Measurements from ENCODE around the gene LRRN4CL.
"Not testable (repeated sequence)": the region's sequence is repeated elsewhere in the genome, so short reads cannot be mapped to it uniquely, and the experiment has no call there.

Gene LRRN4CL

GRCh38 chr11:62710001-62710345 is 20.6 kb upstream of the LRRN4CL start:
- DNase-seq (ENCODE audit: low read depth in 1 of 2, low spot score in 1 of 2), result peak in 1 of 2 donors; percentile 10

GRCh38 chr11:62709247-62710000 is 20.1 kb upstream of the LRRN4CL start:
- DNase-seq (ENCODE audit: low read depth in 1 of 2, low spot score in 1 of 2), result peak; percentile 85 to 93

GRCh38 chr11:62708793-62709192 is 19.5 kb upstream of the LRRN4CL start:
- DNase-seq (ENCODE audit: low read depth in 1 of 2, low spot score in 1 of 2), result peak in 1 of 2 donors; percentile 25

- no peak for DNase-seq (ENCODE audit: low read depth in 1 of 2, low spot score in 1 of 2)
Measured at GRCh38 chr11:62708392-62708791, 19.1 kb upstream of the LRRN4CL start.

- no peak for DNase-seq (ENCODE audit: low read depth in 1 of 2, low spot score in 1 of 2)
Measured at GRCh38 chr11:62707277-62707861, 18.0 kb upstream of the LRRN4CL start, which contains the start of the genes BSCL2 and GNG3. TSS of gene BSCL2 (minus strand) at chr11:62707424. CDS start at chr11:62707195, 229 bp downstream. TSS of gene GNG3 (plus strand) at chr11:62707676. CDS start at chr11:62708296, 620 bp downstream.

GRCh38 chr11:62706850-62707247 is 17.5 kb upstream of the LRRN4CL start:
- no peak for DNase-seq (ENCODE audit: low read depth in 1 of 2, low spot score in 1 of 2)

- DNase-seq (ENCODE audit: low read depth in 1 of 2, low spot score in 1 of 2), result peak; percentile 92 to 93
Measured at GRCh38 chr11:62705880-62706849, 16.8 kb upstream of the LRRN4CL start.

- no peak for DNase-seq (ENCODE audit: low read depth in 1 of 2, low spot score in 1 of 2)
Measured at GRCh38 chr11:62705413-62705812, 16.1 kb upstream of the LRRN4CL start.

- not testable (repeated sequence) for DNase-seq (ENCODE audit: low read depth in 1 of 2, low spot score in 1 of 2)
Measured at GRCh38 chr11:62703921-62704320, 14.6 kb upstream of the LRRN4CL start.

GRCh38 chr11:62702246-62702645 is 12.9 kb upstream of the LRRN4CL start:
- DNase-seq (ENCODE audit: low read depth in 1 of 2, low spot score in 1 of 2), result no peak

- DNase-seq (ENCODE audit: low read depth in 1 of 2, low spot score in 1 of 2), result peak; percentile 45 to 52
Measured at GRCh38 chr11:62694455-62695167, 5.3 kb upstream of the LRRN4CL start.

- not testable (repeated sequence) for DNase-seq (ENCODE audit: low read depth in 1 of 2, low spot score in 1 of 2)
Measured at GRCh38 chr11:62693624-62694023, 4.3 kb upstream of the LRRN4CL start.

- DNase-seq (ENCODE audit: low read depth in 1 of 2, low spot score in 1 of 2), result no peak
Measured at GRCh38 chr11:62688491-62688890, 839 bp downstream of the LRRN4CL start.

GRCh38 chr11:62687508-62688396 is 1.6 kb downstream of the LRRN4CL start:
- no peak for DNase-seq (ENCODE audit: low read depth in 1 of 2, low spot score in 1 of 2)

- no peak for DNase-seq (ENCODE audit: low read depth in 1 of 2, low spot score in 1 of 2)
Measured at GRCh38 chr11:62682518-62682917, 6.8 kb downstream of the LRRN4CL start.

GRCh38 chr11:62680825-62681240 is 8.5 kb downstream of the LRRN4CL start:
- no peak for DNase-seq (ENCODE audit: low read depth in 1 of 2, low spot score in 1 of 2)

- peak; percentile 59 to 71 for DNase-seq (ENCODE audit: low read depth in 1 of 2, low spot score in 1 of 2)
Measured at GRCh38 chr11:62678770-62679696, 10.3 kb downstream of the LRRN4CL start, which contains the start of gene UBXN1. TSS of gene UBXN1 (minus strand) at chr11:62679073. CDS start at chr11:62678923, 150 bp downstream.

- no peak for DNase-seq (ENCODE audit: low read depth in 1 of 2, low spot score in 1 of 2)
Measured at GRCh38 chr11:62678433-62678769, 10.9 kb downstream of the LRRN4CL start.

GRCh38 chr11:62677714-62678113 is 11.6 kb downstream of the LRRN4CL start:
- no peak for DNase-seq (ENCODE audit: low read depth in 1 of 2, low spot score in 1 of 2)

All from stimulated activated CD4-positive, alpha-beta T cell treated with anti-CD3 and anti-CD28 coated beads, Interleukin-15, amount 100 ng/mL, for 1 hour (primary cell).